Natural killer cell treated with Interleukin-12 subunit alpha and Interleukin-12 subunit beta and Interleukin-15 and Interleukin-18, amount 100 ng/mL, for 72 hours (primary cell): ENCODE results near the gene KPNA6. TPM values are rescaled to one million over a fixed set of nuclear protein-coding genes. Genes with fewer than 3 reads are reported as not detected.

ENCODE experiments used
- ATAC-seq, 2 donors: fragments of 150-1000 bp; cut with Tn5 transposase in 1 of 2; sonication (Bioruptor Pico), chemical (Tn5 transposase) in 1 of 2; 2 replicates each; pipeline ENCODE4 v1.10.0; 2021
- DNase-seq: peaks from one replicate; pipeline ENCODE4 v3.0.0; 2022; ENCODE audit warnings: low spot score
- H3K27ac Mint-ChIP-seq, 2 donors: 1 replicate in 1 of 2; 2 replicates in 1 of 2; pipeline ENCODE4 v1.8.0; 2022; ENCODE audit warnings: mixed read lengths in 2 of 2, mild to moderate bottlenecking in 1 of 2, moderate library complexity in 1 of 2
- H3K27me3 Mint-ChIP-seq, 2 donors: 1 replicate in 1 of 2; 2 replicates in 1 of 2; pipeline ENCODE4 v1.8.0; 2022; ENCODE audit warnings: mixed read lengths in 2 of 2
- H3K36me3 Mint-ChIP-seq: one replicate; pipeline ENCODE4 v1.8.0; 2022; ENCODE audit warnings: mixed read lengths
- H3K4me1 Mint-ChIP-seq, 2 donors: 1 replicate in 1 of 2; 2 replicates in 1 of 2; pipeline ENCODE4 v1.8.0; 2022; ENCODE audit warnings: low read depth in 2 of 2, mixed read lengths in 2 of 2, mild to moderate bottlenecking in 1 of 2
- H3K4me3 Mint-ChIP-seq: one replicate; pipeline ENCODE4 v1.8.0; 2022; ENCODE audit warnings: mixed read lengths
- H3K9me3 Mint-ChIP-seq: 2 replicates; pipeline ENCODE4 v1.8.0; 2022; ENCODE audit warnings: mixed read lengths
- total RNA-seq, 2 donors: library from RNA; stranded (reverse); gene quantifications; one replicate each; pipeline ENCODE4 v1.2.3, GENCODE V29; 2022

KPNA6 gene
- total RNA-seq, 2 donors from 2014 or later = 80.9 to 88.9 TPM

GRCh38 chr1:32195531-32195930, 87.7 kb downstream of the KPNA6 start:
- Mint-ChIP-seq H3K4me3 (no peak overlapping the region), H3K27me3 (no peaks in the 10 kb centered on the region), H3K36me3 (peaks cover 38% of the 10 kb centered on the region), H3K27ac (no peak overlapping the region), H3K4me1 (peaks cover 31 to 47% of the 10 kb centered on the region in 2 donors), H3K9me3 (no peaks in the 10 kb centered on the region)
- ATAC-seq (no peak), DNase-seq (no peak)

GRCh38 chr1:32195972-32196823, 88.3 kb downstream of the KPNA6 start:
- ATAC-seq (no peak), DNase-seq (no peak)
- Mint-ChIP-seq H3K9me3 (no peaks in the 10 kb centered on the region), H3K36me3 (peaks cover 38% of the 10 kb centered on the region), H3K4me1 (peaks cover 32 to 47% of the 10 kb centered on the region in 2 donors), H3K27ac (no peak overlapping the region), H3K4me3 (no peak overlapping the region), H3K27me3 (no peaks in the 10 kb centered on the region)

GRCh38 chr1:32197074-32197473, 89.2 kb downstream of the KPNA6 start:
- no peaks in the 10 kb centered on the region for H3K27me3 Mint-ChIP-seq
- H3K4me1 Mint-ChIP-seq = peaks cover 40 to 50% of the 10 kb centered on the region in 2 donors
- DNase-seq (no peak), ATAC-seq (no peak)
- H3K27ac Mint-ChIP-seq = peak overlapping the region in 1 of 2 donors; percentile 18
- no peak overlapping the region for H3K4me3 Mint-ChIP-seq
- H3K36me3 Mint-ChIP-seq = peaks cover 30% of the 10 kb centered on the region
- H3K9me3 Mint-ChIP-seq = no peaks in the 10 kb centered on the region

GRCh38 chr1:32197837-32198236, 90.0 kb downstream of the KPNA6 start:
- peak overlapping the region; percentile 18 to 87 for H3K27ac Mint-ChIP-seq
- H3K36me3 Mint-ChIP-seq = peaks cover 25% of the 10 kb centered on the region
- no peaks in the 10 kb centered on the region for H3K27me3 Mint-ChIP-seq
- H3K4me1 Mint-ChIP-seq = peaks cover 46 to 52% of the 10 kb centered on the region in 2 donors
- no peak overlapping the region for H3K4me3 Mint-ChIP-seq
- DNase-seq (no peak), ATAC-seq (no peak)
- no peaks in the 10 kb centered on the region for H3K9me3 Mint-ChIP-seq

- peak overlapping the region; percentile 28 for H3K4me3 Mint-ChIP-seq
- H3K27me3 Mint-ChIP-seq = no peaks in the 10 kb centered on the region
- no peaks in the 10 kb centered on the region for H3K9me3 Mint-ChIP-seq
- ATAC-seq (no peak), DNase-seq (no peak)
- H3K4me1 Mint-ChIP-seq = peaks cover 46 to 49% of the 10 kb centered on the region in 2 donors
- peaks cover 19% of the 10 kb centered on the region for H3K36me3 Mint-ChIP-seq
- H3K27ac Mint-ChIP-seq = peak overlapping the region in 1 of 2 donors; percentile 87
These were observed 90.6 kb downstream of the KPNA6 start for GRCh38 chr1:32198237-32199042.

- no peaks in the 10 kb centered on the region for H3K9me3 Mint-ChIP-seq
- H3K36me3 Mint-ChIP-seq = peaks cover 13% of the 10 kb centered on the region
- H3K27ac Mint-ChIP-seq = peak overlapping the region in 1 of 2 donors; percentile 94
- H3K4me1 Mint-ChIP-seq = peaks cover 42 to 50% of the 10 kb centered on the region in 2 donors
- ATAC-seq (no peak), DNase-seq (no peak)
- H3K4me3 Mint-ChIP-seq = no peak overlapping the region
- H3K27me3 Mint-ChIP-seq = no peaks in the 10 kb centered on the region
These were observed 91.3 kb downstream of the KPNA6 start for GRCh38 chr1:32199043-32199716.

GRCh38 chr1:32199717-32200072, 91.8 kb downstream of the KPNA6 start:
- H3K27ac Mint-ChIP-seq = peak overlapping the region; percentile 71 to 94
- no peaks in the 10 kb centered on the region for H3K9me3 Mint-ChIP-seq
- peaks cover 39 to 50% of the 10 kb centered on the region in 2 donors for H3K4me1 Mint-ChIP-seq
- peak overlapping the region; percentile 95 for H3K4me3 Mint-ChIP-seq
- ATAC-seq (no peak), DNase-seq (no peak)
- peaks cover 10% of the 10 kb centered on the region for H3K36me3 Mint-ChIP-seq
- no peaks in the 10 kb centered on the region for H3K27me3 Mint-ChIP-seq

- H3K27ac Mint-ChIP-seq = peak within 1 kb of the TSS; percentile 92 to 94
- H3K36me3 Mint-ChIP-seq = peaks cover 10% of the 10 kb centered on the region
- H3K4me3 Mint-ChIP-seq = peak within 1 kb of the TSS; percentile 95
- ATAC-seq = peak; percentile 55 to 67
- DNase-seq = peak; percentile 72
- H3K9me3 Mint-ChIP-seq = no peaks in the 10 kb centered on the region
- H3K4me1 Mint-ChIP-seq = peaks cover 39 to 45% of the 10 kb centered on the region in 2 donors
- H3K27me3 Mint-ChIP-seq = no peaks in the 10 kb centered on the region
These were observed 92.6 kb downstream of the KPNA6 start, which contains the start of gene CCDC28B for GRCh38 chr1:32200226-32201010. Gene CCDC28B, plus strand, starts transcription at chr1:32200595. Its CDS starts 1,341 bp downstream, at chr1:32201936.

GRCh38 chr1:32201011-32201855, 93.4 kb downstream of the KPNA6 start:
- Mint-ChIP-seq H3K4me1 (peaks cover 37 to 46% of the 10 kb centered on the region in 2 donors), H3K9me3 (no peaks in the 10 kb centered on the region), H3K27me3 (no peaks in the 10 kb centered on the region), H3K27ac (peak overlapping the region; percentile 92 to 94), H3K4me3 (peak overlapping the region; percentile 95), H3K36me3 (peaks cover 6% of the 10 kb centered on the region)
- DNase-seq (peak; percentile 84), ATAC-seq (peak; percentile 69 to 75)

- Mint-ChIP-seq H3K27ac (no peak overlapping the region), H3K9me3 (no peaks in the 10 kb centered on the region), H3K4me1 (peaks cover 29 to 34% of the 10 kb centered on the region in 2 donors), H3K36me3 (no peaks in the 10 kb centered on the region), H3K27me3 (no peaks in the 10 kb centered on the region), H3K4me3 (peak overlapping the region; percentile 91)
- DNase-seq = no peak
- ATAC-seq = no peak
These were observed 97.1 kb downstream of the KPNA6 start for GRCh38 chr1:32204943-32205361.

GRCh38 chr1:32205401-32206370, 97.8 kb downstream of the KPNA6 start, which contains the start of gene IQCC:
Gene IQCC, plus strand, starts transcription at chr1:32205671. Its CDS starts 11 bp downstream, at chr1:32205682.
- peak; percentile 83 to 87 for ATAC-seq
- Mint-ChIP-seq H3K36me3 (no peaks in the 10 kb centered on the region), H3K4me1 (peaks cover 23 to 29% of the 10 kb centered on the region in 2 donors), H3K27me3 (no peaks in the 10 kb centered on the region), H3K27ac (peak within 1 kb of the TSS; percentile 72 to 79), H3K4me3 (peak within 1 kb of the TSS; percentile 91), H3K9me3 (no peaks in the 10 kb centered on the region)
- DNase-seq = peak; percentile 89
